UCSD-AML1 (cell line): Measurements from ENCODE around the gene BHLHE23.

Experiments
- DNase-seq: peaks from one replicate; lab custom pipeline; 2025; ENCODE audit not compliant: unreplicated experiment; lab: John Stamatoyannopoulos, UW

The BHLHE23 gene

GRCh38 chr20:63006540-63007359 lies at the start of gene BHLHE23:
Gene BHLHE23 (minus strand): TSS chr20:63006964. CDS start chr20:63006774, 190 bp downstream.
- DNase-seq = no peak

- DNase-seq = no peak
Observed at GRCh38 chr20:63055575-63056235, 48.9 kb upstream of the BHLHE23 start.

- no peak for DNase-seq
Observed at GRCh38 chr20:63054681-63055240, 48.0 kb upstream of the BHLHE23 start.

GRCh38 chr20:63054103-63054474 lies 47.3 kb upstream of the BHLHE23 start:
- no peak for DNase-seq

- DNase-seq = no peak
Observed at GRCh38 chr20:63053432-63054102, 46.8 kb upstream of the BHLHE23 start.

- no peak for DNase-seq
Observed at GRCh38 chr20:63052571-63053431, 46.0 kb upstream of the BHLHE23 start.

GRCh38 chr20:63051911-63052310 lies 45.1 kb upstream of the BHLHE23 start:
- no peak for DNase-seq

GRCh38 chr20:63051186-63051860 lies 44.6 kb upstream of the BHLHE23 start:
- no peak for DNase-seq

- DNase-seq = no peak
Observed at GRCh38 chr20:63050406-63050805, 43.6 kb upstream of the BHLHE23 start.

- DNase-seq = no peak
Observed at GRCh38 chr20:63049561-63050221, 42.9 kb upstream of the BHLHE23 start.

GRCh38 chr20:63049191-63049518 lies 42.4 kb upstream of the BHLHE23 start:
- DNase-seq = no peak

GRCh38 chr20:63048516-63049190 lies 41.9 kb upstream of the BHLHE23 start:
- DNase-seq = no peak

- no peak for DNase-seq
Observed at GRCh38 chr20:63047946-63048345, 41.2 kb upstream of the BHLHE23 start.

- DNase-seq = no peak
Observed at GRCh38 chr20:63047267-63047666, 40.5 kb upstream of the BHLHE23 start.

- no peak for DNase-seq
Observed at GRCh38 chr20:63046841-63047240, 40.1 kb upstream of the BHLHE23 start.

- no peak for DNase-seq
Observed at GRCh38 chr20:63045991-63046390, 39.2 kb upstream of the BHLHE23 start.

- DNase-seq = no peak
Observed at GRCh38 chr20:63045401-63045800, 38.6 kb upstream of the BHLHE23 start.

- DNase-seq = no peak
Observed at GRCh38 chr20:63044605-63045004, 37.8 kb upstream of the BHLHE23 start.

GRCh38 chr20:63044204-63044600 lies 37.4 kb upstream of the BHLHE23 start:
- no peak for DNase-seq
